Smooth muscle cell of trachea (primary cell): Measurements from ENCODE around the gene CXorf58. TPM values are rescaled to one million over a fixed set of nuclear protein-coding genes. Genes with fewer than 3 reads are reported as not detected.

Experiments
- total RNA-seq: library from RNA; depleted of rRNA; stranded (reverse); fragments of >200 nt; gene quantifications from 2 replicates; pipeline ENCODE4 v1.2.1, GENCODE V29; 2014

Gene CXorf58
- not detected in 2 replicates for total RNA-seq

GRCh38 chrX:23907498-23908218 is at the start of gene CXorf58, which contains the start of gene APOO:
Gene CXorf58 (plus strand): TSS chrX:23908006. CDS start chrX:23910303, 2,297 bp downstream.
Gene APOO (minus strand): TSS chrX:23907938. CDS start chrX:23907702, 236 bp downstream.

Other genes with a start within 250 kb of the CXorf58 start
- gene PRDX4, start 240.5 kb upstream of the CXorf58 start, total RNA-seq: 219 and 260 TPM in 2 replicates
- 54.9 and 91.3 TPM in 2 replicates for gene ACOT9, start 164.7 kb upstream of the CXorf58 start, total RNA-seq
- gene SAT1, start 124.8 kb upstream of the CXorf58 start, total RNA-seq: 79.1 and 109 TPM in 2 replicates
- 7.1 and 11.1 TPM in 2 replicates for gene APOO, start 68 bp upstream of the CXorf58 start, total RNA-seq
- gene KLHL15, start 119.2 kb downstream of the CXorf58 start, total RNA-seq: 7.9 and 8.1 TPM in 2 replicates
- 217 and 231 TPM in 2 replicates for gene EIF2S3, start 146.9 kb downstream of the CXorf58 start, total RNA-seq
- gene ZFX, start 241.7 kb downstream of the CXorf58 start, total RNA-seq: 41.0 and 45.0 TPM in 2 replicates